Stimulated activated naive CD8-positive, alpha-beta T cell treated with anti-CD3 and anti-CD28 coated beads, Interleukin-15, Interleukin-2, amounts not matched to agents 100 ng/mL and 50 ng/mL, for 24 hours (primary cell): ENCODE results near the gene ALG11.

ENCODE experiments used
- H3K27ac Mint-ChIP-seq: one replicate; pipeline ENCODE4 v1.8.0; 2021; ENCODE audit warnings: mild to moderate bottlenecking, mixed read lengths
- H3K27me3 Mint-ChIP-seq: one replicate; pipeline ENCODE4 v1.8.0; 2021; ENCODE audit warnings: mixed read lengths
- H3K36me3 Mint-ChIP-seq: one replicate; pipeline ENCODE4 v1.8.0; 2021; ENCODE audit warnings: low read depth, mixed read lengths
- H3K4me1 Mint-ChIP-seq: one replicate; pipeline ENCODE4 v1.8.0; 2021; ENCODE audit warnings: low read depth, mixed read lengths
- H3K4me3 Mint-ChIP-seq: one replicate; pipeline ENCODE4 v1.8.0; 2021; ENCODE audit warnings: mild to moderate bottlenecking, mixed read lengths
- H3K9me3 Mint-ChIP-seq: one replicate; pipeline ENCODE4 v1.8.0; 2021; ENCODE audit warnings: mixed read lengths

Gene ALG11

DNA sequence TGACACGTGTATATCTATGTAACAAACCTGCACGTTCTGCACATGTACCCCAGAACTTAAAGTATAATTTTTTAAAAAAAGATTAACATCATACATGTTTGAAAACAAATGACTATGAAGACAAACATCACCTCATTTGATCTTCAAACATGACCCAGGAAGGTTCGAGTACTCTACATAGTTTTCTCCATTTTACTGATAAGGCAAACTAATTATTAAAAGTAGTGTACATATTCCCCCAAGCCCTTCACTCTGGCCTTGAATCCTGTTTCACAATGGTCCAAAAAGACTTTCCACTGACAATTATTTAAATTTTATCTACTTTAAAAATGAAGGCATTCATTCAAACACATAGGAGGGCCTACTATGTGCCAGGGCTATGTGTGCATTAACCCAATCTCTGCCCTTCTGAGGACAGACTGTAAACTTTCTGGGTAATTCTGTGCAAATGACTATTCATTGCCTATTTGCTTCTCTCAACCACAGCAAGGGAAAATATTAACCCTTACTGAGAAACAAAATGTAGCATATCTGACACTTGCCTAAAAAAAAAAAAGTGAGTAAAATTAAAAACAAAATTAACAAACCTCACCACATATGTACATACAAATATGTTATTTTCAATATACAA lies 23.1 kb upstream of the ALG11 start:
- H3K4me1 Mint-ChIP-seq = no peaks in the 10 kb centered on the region

DNA sequence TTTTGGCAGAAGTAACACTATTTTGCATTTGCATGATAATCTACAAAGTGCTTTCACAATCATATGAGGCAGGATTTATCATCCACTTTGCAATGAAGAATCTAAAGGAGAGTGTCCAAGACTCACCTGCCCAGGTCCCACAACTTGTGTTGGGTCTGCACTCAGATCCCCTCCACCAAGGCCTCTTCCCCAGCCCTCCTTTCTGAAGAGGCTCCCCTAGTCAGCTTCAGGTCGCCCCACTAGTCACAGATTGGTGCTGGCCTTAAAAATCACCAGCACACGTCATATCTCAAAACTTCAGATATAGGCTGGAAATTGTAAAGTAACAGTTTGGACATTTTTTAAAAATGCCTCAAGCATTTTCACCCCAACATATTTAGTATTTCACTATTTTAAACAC lies 18.5 kb upstream of the ALG11 start:
- Mint-ChIP-seq H3K27ac (no peak overlapping the region), H3K9me3 (no peaks in the 10 kb centered on the region), H3K4me3 (no peak overlapping the region), H3K36me3 (no peaks in the 10 kb centered on the region), H3K4me1 (no peaks in the 10 kb centered on the region), H3K27me3 (no peaks in the 10 kb centered on the region)

More for the DNA sequence above, 23.1 kb upstream of the ALG11 start:
- Mint-ChIP-seq H3K27me3 (peaks cover 3% of the 10 kb centered on the region), H3K27ac (no peak overlapping the region), H3K9me3 (peaks cover 3% of the 10 kb centered on the region), H3K36me3 (no peaks in the 10 kb centered on the region), H3K4me3 (no peak overlapping the region)

DNA sequence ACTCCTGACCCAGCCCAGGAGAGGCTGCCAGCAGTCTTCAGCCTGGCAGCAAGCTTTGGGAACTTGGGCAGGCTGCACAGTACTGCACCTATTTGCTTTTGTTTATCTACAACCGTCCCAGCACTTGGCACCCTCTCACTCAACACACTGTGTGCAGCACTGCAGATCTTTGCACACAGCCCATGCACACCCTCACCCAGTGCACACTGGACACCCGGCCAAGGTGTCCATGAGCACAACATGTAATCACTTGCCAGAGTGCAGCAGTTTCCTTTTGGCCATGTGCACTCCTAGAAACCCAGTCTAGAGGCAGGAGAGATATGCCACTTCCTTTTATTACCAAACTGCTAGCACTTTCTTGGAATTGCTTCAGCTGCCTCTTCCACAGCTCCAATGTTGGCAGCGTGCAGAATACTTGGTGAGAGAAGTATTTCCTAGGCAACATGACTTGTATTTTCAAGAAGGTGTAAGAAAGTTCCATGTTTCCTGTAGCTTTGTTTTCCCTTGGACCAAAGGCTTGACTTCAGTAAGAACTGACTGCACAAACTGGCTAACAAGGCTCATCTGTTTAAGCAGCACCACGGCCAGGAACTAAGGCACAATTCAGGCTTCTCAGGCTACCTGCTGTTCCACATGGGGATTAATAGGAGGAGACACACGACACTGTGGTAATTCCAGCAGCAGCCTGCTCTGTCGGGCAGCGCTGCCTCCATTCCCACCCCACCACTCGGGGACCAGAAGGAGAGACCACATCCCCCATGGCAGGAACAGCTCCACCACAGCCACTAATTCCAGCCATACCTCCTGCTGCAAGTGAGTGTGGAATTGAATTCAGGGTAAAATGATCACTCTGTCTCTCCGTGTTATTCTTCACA lies 16.3 kb upstream of the ALG11 start:
- H3K4me1 Mint-ChIP-seq = no peaks in the 10 kb centered on the region
- H3K27ac Mint-ChIP-seq = no peak overlapping the region
- H3K4me3 Mint-ChIP-seq = no peak overlapping the region
- H3K9me3 Mint-ChIP-seq = no peaks in the 10 kb centered on the region
- no peaks in the 10 kb centered on the region for H3K27me3 Mint-ChIP-seq
- no peaks in the 10 kb centered on the region for H3K36me3 Mint-ChIP-seq

DNA sequence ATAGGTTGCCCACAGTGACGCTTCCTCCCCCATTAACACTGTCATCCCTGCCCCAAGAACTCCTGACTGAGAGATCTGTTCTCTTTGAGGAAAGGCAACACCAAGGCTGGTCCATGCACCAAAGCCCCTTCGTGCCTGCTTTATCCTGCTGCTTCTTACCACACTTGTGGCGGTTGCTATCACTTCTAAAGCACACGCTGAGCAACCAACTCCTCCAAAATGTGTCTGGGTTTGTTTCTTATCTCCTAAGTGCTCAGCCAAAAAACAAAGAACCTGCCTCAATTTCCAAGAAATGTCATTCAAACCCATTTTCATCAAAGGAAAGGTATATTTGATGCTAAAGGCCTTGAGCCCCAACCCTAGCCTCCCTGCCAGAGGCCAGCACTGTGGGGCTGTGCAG lies 15.6 kb upstream of the ALG11 start:
- Mint-ChIP-seq H3K4me3 (no peak overlapping the region), H3K9me3 (no peaks in the 10 kb centered on the region), H3K27me3 (no peaks in the 10 kb centered on the region), H3K27ac (no peak overlapping the region), H3K36me3 (no peaks in the 10 kb centered on the region), H3K4me1 (no peaks in the 10 kb centered on the region)

DNA sequence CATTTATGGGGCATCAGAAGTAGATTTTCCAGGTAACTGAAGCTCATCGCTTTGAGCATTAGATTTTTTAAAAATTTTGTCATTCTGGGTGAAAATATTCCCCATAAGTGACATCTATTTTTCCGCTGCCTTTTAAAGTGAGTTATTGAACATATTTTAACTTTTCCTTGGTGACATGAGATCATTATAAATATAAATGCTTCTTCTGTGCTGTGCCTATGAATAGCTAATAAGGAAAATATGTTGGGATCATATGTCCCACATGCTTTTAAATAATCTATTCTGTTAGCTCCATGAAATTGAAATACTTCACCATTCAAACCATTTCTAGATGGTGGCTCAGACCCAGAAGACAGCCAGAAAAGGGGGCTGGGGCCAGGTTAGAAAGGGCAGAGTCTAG lies 15.0 kb upstream of the ALG11 start:
- no peak overlapping the region for H3K4me3 Mint-ChIP-seq
- H3K36me3 Mint-ChIP-seq = no peaks in the 10 kb centered on the region
- no peak overlapping the region for H3K27ac Mint-ChIP-seq
- H3K4me1 Mint-ChIP-seq = no peaks in the 10 kb centered on the region
- H3K9me3 Mint-ChIP-seq = no peaks in the 10 kb centered on the region
- H3K27me3 Mint-ChIP-seq = no peaks in the 10 kb centered on the region

DNA sequence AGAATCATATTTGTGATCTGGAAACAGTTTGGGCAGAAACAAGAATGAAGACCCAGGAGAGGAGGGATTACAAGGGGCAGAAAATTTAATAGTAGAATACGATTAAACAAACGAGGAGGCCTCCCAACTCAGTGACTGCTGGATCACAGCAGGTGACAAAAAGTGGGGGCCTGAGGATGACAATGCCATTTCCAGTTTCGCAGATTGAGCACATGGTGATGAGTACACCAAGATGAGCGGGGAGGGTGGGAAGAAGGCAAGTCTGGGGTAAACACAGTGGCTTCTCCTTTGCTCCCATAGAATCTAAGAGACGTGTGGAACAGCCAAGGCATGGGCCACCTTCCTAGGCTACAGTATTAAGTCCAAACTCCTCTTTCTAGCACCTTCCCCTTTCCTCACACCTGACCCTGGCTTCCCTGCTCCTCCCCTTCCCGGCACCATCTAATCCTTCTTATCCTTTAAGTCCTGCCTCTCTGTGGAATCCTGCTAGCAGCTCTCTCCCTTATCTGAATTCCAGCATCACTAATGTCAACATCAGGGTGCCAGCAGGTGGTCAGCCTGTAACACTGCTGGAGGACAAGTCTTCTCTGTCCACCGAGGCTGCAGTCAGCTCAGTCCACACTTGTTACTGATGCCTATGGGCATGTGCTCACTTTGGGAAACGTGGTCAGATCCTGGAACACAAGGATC lies 14.4 kb upstream of the ALG11 start:
- no peak overlapping the region for H3K27ac Mint-ChIP-seq
- H3K4me3 Mint-ChIP-seq = no peak overlapping the region
- no peaks in the 10 kb centered on the region for H3K36me3 Mint-ChIP-seq
- H3K4me1 Mint-ChIP-seq = no peaks in the 10 kb centered on the region
- H3K9me3 Mint-ChIP-seq = no peaks in the 10 kb centered on the region
- no peaks in the 10 kb centered on the region for H3K27me3 Mint-ChIP-seq

DNA sequence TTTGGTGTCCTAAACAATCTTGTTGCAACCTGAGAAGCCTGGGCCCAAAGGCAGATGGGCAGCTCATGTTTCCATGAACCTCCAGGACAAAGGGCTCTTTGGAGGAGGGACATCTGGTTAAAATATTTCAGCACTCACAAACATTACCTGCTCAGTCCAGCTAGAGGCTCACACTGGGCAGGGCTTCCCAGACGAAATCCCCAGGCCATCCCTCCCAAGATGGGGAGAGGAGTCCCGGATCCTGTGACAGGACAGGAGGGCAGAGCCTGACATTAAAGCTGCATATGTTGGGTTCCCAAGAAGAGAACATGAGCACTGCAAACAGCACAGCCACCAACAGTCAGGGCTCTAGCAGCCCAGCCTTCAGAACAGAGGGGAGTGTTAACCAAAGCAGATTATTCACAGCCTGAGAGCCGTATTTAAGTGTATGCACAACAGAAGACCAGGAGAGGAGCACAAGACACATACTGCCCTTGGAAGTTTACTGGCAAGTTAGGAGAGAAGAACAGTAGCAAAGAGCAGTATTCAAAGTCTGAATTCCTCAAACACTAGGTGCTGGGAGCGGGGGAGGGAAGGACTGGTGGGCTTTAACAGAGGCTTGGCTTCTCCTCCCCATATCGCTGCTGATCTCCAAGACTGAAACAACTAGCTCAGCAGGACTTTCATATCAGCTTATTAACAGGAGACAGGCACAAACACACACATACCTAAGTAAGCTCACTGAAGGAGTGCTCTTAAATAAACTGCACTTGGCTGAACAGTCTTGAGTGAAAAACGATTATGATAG lies 13.3 kb upstream of the ALG11 start:
- Mint-ChIP-seq H3K9me3 (no peaks in the 10 kb centered on the region), H3K4me3 (no peak overlapping the region), H3K27me3 (no peaks in the 10 kb centered on the region), H3K4me1 (no peaks in the 10 kb centered on the region), H3K36me3 (no peaks in the 10 kb centered on the region), H3K27ac (no peak overlapping the region)

DNA sequence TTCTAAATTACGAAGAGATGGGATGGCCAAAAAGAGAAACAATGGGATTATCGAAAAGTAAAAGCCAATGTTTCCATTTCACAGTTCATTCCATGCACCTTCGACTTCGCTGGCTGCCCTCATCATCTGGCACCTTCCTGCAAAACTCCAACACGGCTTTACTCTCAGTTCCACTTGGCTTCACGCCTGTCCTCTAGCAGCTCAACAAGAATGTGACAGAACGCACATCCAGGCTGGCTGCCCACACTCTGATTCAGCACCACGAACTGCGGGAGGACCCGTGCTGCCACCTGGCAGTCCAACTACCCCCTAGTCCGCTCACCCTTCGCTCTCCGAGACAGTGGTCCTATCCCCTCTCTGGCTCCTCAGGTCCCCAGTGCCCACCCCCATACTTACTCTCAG lies 12.7 kb upstream of the ALG11 start:
- no peaks in the 10 kb centered on the region for H3K36me3 Mint-ChIP-seq

DNA sequence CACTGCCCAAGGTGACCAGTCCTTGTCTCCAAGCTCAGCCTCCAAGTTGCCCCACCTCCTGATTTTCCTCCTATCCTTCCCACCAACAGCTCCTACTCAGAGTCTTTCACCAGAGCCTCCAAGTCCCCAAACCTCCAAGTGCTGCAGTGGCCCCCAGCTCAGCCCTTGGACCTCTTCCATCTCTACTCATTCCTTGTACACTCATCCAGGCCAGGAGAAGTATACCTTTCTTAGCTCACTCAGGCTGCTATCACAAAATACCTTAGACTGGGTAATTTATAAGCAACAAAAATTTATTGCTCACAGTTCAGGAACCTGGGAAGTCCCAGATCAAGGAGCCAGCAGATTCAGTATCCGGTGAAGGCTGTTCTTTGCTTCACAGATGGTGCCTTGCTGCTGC lies 12.3 kb upstream of the ALG11 start:
- no peaks in the 10 kb centered on the region for H3K36me3 Mint-ChIP-seq
- no peaks in the 10 kb centered on the region for H3K27me3 Mint-ChIP-seq
- H3K4me1 Mint-ChIP-seq = no peaks in the 10 kb centered on the region
- H3K27ac Mint-ChIP-seq = no peak overlapping the region
- no peak overlapping the region for H3K4me3 Mint-ChIP-seq
- H3K9me3 Mint-ChIP-seq = no peaks in the 10 kb centered on the region

More for the DNA sequence above, 12.7 kb upstream of the ALG11 start:
- Mint-ChIP-seq H3K4me1 (no peaks in the 10 kb centered on the region), H3K27me3 (no peaks in the 10 kb centered on the region), H3K27ac (no peak overlapping the region), H3K4me3 (no peak overlapping the region), H3K9me3 (no peaks in the 10 kb centered on the region)

DNA sequence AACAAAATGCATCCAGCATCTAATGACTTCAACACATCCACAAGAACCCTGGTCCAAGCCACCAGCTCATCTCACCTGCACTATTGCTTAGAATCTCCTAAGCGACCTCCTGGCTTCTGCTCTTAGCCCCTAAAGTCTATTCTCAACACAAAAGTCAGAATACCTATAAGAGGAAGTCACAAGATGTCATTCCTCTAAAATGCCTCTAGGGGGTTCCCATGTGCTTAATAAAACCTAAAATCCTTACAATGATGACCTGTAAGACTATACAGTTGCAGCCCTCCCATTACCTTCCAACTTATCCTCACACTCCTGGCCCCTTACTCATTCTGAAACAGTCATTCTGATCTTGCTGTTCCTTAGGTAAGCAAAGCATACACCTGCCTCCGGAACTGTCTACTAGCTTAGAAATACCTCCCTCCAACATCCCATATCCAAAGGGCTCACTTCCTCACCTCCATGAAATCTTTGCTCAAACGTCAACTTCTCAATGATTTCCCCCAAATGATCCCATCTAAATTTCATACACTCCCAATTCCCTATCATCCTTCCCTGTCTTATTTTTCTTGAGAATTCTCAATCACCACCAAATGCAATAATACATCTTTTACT lies 11.0 kb upstream of the ALG11 start:
- H3K4me1 Mint-ChIP-seq = no peaks in the 10 kb centered on the region
- no peak overlapping the region for H3K27ac Mint-ChIP-seq
- H3K9me3 Mint-ChIP-seq = no peaks in the 10 kb centered on the region
- no peaks in the 10 kb centered on the region for H3K36me3 Mint-ChIP-seq
- no peak overlapping the region for H3K4me3 Mint-ChIP-seq
- H3K27me3 Mint-ChIP-seq = no peaks in the 10 kb centered on the region

DNA sequence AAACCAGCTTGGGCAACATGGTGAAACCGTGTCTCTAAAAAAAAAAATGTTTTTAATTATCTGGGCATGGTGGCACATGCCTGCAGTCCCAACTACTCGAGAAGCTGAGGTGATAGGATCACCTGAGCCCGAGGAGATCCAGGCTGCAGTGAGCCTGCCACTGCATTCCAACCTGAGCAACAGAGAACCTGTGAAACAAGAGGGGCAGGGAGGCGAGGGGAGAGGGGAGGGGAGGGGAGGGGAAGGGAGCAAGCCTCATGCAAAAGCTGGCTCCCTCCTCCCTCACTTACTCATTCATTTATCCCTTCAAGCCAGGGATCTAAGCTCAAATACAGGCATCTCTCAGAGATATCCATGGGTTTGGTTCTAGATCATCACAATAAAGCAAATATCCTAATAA lies 9.8 kb upstream of the ALG11 start:
- Mint-ChIP-seq H3K4me1 (no peaks in the 10 kb centered on the region), H3K36me3 (no peaks in the 10 kb centered on the region), H3K9me3 (no peaks in the 10 kb centered on the region), H3K4me3 (no peak overlapping the region), H3K27ac (no peak overlapping the region), H3K27me3 (peaks cover under 1% of the 10 kb centered on the region)

DNA sequence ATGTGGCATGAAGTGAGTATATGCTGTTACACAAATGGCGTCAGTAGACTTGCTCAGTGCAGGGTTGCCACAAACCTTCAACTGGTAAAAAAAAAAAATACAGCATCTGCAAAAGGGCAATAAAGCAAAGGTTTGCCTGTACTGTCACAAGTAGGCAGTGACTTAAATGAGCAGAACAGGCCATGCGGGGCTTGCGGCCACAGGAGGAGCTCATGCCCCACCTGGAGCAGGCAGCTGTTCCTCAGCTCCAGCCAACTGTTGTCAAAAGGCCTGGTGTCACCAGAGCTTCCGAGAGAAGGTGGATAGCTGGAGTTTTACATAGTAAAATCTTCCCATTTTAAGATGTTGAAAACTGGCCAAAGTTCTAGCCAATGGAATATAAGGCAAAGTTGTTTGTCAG lies 8.7 kb upstream of the ALG11 start:
- H3K9me3 Mint-ChIP-seq = no peaks in the 10 kb centered on the region
- no peak overlapping the region for H3K4me3 Mint-ChIP-seq
- no peak overlapping the region for H3K27ac Mint-ChIP-seq
- no peaks in the 10 kb centered on the region for H3K36me3 Mint-ChIP-seq
- H3K27me3 Mint-ChIP-seq = peaks cover 7% of the 10 kb centered on the region
- no peaks in the 10 kb centered on the region for H3K4me1 Mint-ChIP-seq

DNA sequence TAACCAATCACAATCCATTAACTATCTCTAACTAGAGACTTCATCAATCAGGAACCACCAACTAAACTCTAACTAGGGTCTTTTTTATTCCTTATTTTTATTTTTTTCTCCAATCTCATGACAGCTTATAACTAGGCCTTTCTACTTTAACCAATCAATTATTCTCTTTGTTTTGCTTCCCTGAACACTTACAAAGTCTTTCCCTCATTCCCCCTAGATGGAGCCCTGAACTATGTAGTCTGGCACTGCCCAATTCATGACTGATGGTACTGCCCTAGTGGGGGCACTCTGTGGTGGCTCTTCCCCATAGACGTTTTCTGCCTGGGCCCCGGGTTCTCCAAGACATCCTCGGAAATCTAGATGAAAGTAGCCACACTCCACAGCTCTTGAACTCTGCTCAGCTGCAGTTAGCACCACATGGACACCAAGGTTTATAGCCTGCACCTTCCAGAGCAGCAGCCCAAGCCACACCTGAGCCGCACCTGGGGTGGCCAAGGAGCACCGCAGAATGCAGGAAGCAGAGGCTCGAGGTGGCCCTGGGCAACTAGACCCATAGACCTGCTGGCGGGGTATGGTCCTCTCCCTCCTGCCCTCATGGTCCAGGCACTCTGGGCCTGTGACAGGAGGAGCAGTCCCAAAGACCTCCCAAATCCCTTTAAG lies 7.6 kb upstream of the ALG11 start:
- no peaks in the 10 kb centered on the region for H3K36me3 Mint-ChIP-seq
- peaks cover 15% of the 10 kb centered on the region for H3K27me3 Mint-ChIP-seq
- H3K4me1 Mint-ChIP-seq = no peaks in the 10 kb centered on the region
- no peak overlapping the region for H3K4me3 Mint-ChIP-seq
- H3K9me3 Mint-ChIP-seq = no peaks in the 10 kb centered on the region
- no peak overlapping the region for H3K27ac Mint-ChIP-seq
